Activated naive CD8-positive, alpha-beta T cell treated with anti-CD3 and anti-CD28 coated beads, Interleukin-2, amount 10 ng/mL, durations not matched to agents 7 days and 5 days (primary cell): ENCODE data around the gene PLPPR2. TPM values are rescaled to one million over a fixed set of nuclear protein-coding genes. Genes with fewer than 3 reads are reported as not detected.

Experiments
- ATAC-seq: fragments of 150-1000 bp; cut with Tn5 transposase; one replicate; pipeline ENCODE4 v1.10.0; 2021; ENCODE audit warnings: low read depth, moderate library complexity
- POLR2A ChIA-PET: fragments of 350-600 bp; sonication (Branson Sonifier 250); formaldehyde crosslinking; loops from one replicate; lab custom pipeline; 2021; ENCODE audit warnings: antibody characterized with exemption; lab: Charles Lee
- DNase-seq: peaks from one replicate; pipeline ENCODE4 v3.0.0; 2021
- H3K27ac Mint-ChIP-seq: one replicate; pipeline ENCODE4 v1.8.0; 2022; ENCODE audit warnings: mild to moderate bottlenecking, mixed read lengths
- H3K27me3 Mint-ChIP-seq: one replicate; pipeline ENCODE4 v1.8.0; 2022; ENCODE audit warnings: mild to moderate bottlenecking, moderate library complexity, mixed read lengths
- H3K36me3 Mint-ChIP-seq: one replicate; pipeline ENCODE4 v1.8.0; 2021; ENCODE audit warnings: mild to moderate bottlenecking, mixed read lengths
- H3K4me1 Mint-ChIP-seq: one replicate; pipeline ENCODE4 v1.8.0; 2021; ENCODE audit warnings: mixed read lengths
- H3K4me3 Mint-ChIP-seq: one replicate; pipeline ENCODE4 v1.8.0; 2022; ENCODE audit warnings: mild to moderate bottlenecking, moderate library complexity, mixed read lengths
- H3K9me3 Mint-ChIP-seq: one replicate; pipeline ENCODE4 v1.8.0; 2021; ENCODE audit warnings: mixed read lengths
- total RNA-seq, 2 experiments: library from RNA; stranded (reverse); gene quantifications; one replicate each; pipeline ENCODE4 v1.2.3, GENCODE V29; 2021

PLPPR2 gene
- total RNA-seq, 2 experiments from 2014 or later = 5.5 to 6.3 TPM

DNA sequence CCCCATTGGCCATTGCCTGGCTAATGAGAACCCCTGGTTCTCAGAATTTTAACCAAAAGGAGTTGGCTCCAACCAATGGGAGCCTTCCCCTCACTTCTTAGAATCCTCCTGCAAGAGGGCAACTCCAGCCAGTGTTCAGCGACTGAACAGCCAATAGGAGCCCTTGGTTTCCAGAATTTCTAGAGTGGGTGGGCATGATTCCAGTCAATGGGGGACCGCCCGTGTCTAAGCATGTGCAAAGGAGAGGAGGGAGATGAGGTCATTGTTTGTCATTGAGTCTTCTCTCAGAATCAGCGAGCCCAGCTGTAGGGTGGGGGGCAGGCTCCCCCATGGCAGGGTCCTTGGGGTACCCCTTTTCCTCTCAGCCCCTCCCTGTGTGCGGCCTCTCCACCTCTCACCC lies 9.7 kb downstream of the PLPPR2 start:
- Mint-ChIP-seq H3K4me1 (peaks cover 1% of the 10 kb centered on the region), H3K4me3 (no peak overlapping the region), H3K9me3 (no peaks in the 10 kb centered on the region), H3K36me3 (peaks cover 1% of the 10 kb centered on the region), H3K27me3 (no peaks in the 10 kb centered on the region), H3K27ac (no peak overlapping the region)
- ATAC-seq (no peak), DNase-seq (no peak)
- POLR2A ChIA-PET = interaction anchor here (0.6 kb wide), 1 partner anchor 12 kb away, joined by 4 read pairs; no protein-coding TSS in a partner anchor

DNA sequence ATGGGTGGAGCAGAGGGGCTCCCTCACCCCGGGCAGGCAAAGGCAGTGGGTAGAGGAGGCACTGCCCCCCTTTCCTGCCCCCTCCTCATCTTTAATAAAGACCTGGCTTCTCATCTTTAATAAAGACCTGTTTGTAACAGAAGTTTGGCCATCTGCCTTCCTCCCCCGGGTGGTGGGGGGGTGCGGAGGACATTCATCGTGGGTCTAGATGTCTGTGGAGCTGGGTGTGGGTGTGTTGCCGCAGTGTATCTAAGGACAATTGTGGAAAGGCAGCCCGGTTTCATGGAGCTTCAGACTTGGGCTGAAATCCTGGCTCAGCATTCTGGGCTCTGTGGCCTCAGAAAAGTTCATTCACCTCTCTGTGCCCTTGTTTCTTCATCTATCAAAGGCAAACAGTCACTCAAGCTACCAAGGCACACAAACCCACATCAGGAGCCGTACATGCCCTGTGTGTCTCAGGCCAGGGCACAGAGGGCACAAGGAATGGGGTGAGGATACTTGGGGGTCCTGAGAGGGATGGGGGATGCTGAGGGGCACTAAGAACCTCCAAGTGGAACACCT lies 10.4 kb downstream of the PLPPR2 start:
- Mint-ChIP-seq H3K4me3 (no peak overlapping the region), H3K27ac (no peak overlapping the region), H3K4me1 (peaks cover 1% of the 10 kb centered on the region), H3K9me3 (no peaks in the 10 kb centered on the region), H3K27me3 (no peaks in the 10 kb centered on the region), H3K36me3 (peaks cover 2% of the 10 kb centered on the region)
- DNase-seq (no peak), ATAC-seq (no peak)
- POLR2A ChIA-PET = no interaction called here

DNA sequence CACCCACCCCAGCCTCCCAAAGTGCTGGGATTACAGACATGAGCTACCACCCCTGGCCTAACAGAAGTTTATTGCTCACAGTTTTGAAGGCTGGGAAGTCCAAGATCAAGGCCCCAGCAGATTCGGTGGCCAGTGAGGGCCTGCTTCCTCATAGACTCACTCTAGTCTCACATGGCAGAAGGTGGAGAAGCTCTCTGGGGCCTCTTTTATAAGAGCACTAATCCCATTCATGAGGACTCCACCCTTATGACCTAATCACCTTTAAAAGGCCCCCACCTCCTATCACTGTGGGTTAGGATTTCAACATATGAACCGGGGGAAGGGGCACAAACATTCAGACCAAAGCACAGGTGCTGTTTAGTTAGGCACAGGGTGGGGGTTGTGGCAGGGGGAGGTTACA lies 12.3 kb downstream of the PLPPR2 start:
- H3K27ac Mint-ChIP-seq = no peak overlapping the region
- ATAC-seq = no peak

DNA sequence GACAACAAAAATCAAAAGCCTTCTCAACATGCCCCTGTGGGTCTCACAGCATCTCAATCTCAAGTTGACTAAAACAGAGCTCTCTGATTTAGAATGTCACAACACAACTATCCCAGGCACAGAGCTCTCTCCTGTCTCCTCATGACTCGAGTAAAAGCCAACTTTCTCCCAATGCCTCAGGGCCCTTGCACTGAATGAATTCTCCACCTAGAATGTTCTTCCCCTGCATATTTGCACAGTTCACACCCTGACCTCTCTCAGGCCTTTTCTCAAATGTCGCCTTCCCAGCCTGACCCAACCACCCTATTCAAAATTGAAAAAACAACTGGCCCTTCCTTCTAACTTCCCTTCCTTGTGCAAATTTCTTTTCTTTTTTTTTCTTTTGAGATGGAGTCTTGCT lies 15.5 kb downstream of the PLPPR2 start:
- H3K36me3 Mint-ChIP-seq = peaks cover 5% of the 10 kb centered on the region
- H3K9me3 Mint-ChIP-seq = no peaks in the 10 kb centered on the region
- peaks cover 4% of the 10 kb centered on the region for H3K4me1 Mint-ChIP-seq
- POLR2A ChIA-PET = interaction anchor here (1.0 kb wide), 1 partner anchor 25 kb away, joined by 3 read pairs; the partner anchor contains the start of genes CCDC159 and TMEM205
- no peak overlapping the region for H3K4me3 Mint-ChIP-seq
- H3K27ac Mint-ChIP-seq = no peak overlapping the region
- ATAC-seq = no peak
- no peak for DNase-seq
- H3K27me3 Mint-ChIP-seq = no peaks in the 10 kb centered on the region

More for the DNA sequence above, 12.3 kb downstream of the PLPPR2 start:
- Mint-ChIP-seq H3K27me3 (no peaks in the 10 kb centered on the region), H3K4me3 (no peak overlapping the region), H3K36me3 (peaks cover 5% of the 10 kb centered on the region), H3K9me3 (no peaks in the 10 kb centered on the region), H3K4me1 (no peaks in the 10 kb centered on the region)
- POLR2A ChIA-PET = no interaction called here
- no peak for DNase-seq

DNA sequence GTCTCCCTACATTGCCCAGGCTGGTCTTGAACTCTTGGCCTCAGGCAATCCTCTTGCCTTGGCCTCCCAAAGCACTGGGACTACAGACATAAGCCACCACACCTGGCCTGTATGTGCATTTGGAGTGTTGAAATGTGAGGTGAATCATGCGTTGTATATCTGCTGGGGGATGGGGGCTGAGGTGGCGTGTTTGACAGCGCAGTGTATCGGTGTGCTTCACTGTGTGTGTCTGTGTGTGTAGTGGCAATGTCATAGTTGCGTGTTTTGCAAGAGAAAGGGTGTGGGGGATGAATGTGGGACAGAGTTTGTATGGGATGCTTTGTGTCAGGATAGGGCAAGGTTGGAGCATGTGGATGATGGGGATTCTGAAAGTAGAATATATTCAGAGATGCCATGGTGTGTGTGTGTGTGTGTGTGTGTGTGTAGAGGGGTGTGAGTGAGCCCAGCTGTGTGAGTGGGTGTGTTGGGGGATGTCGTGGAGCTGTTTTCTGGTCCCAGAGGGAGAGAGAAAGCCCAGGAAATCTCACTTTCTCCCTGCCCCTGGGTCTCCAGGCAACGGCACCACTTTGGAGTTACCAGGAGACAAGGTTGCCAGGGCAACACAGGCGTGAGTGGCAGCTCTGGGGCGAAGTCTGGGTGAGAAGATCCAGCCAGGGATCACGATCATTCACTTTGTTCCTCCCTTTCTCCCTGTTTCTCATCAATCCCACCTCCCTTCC lies 18.1 kb downstream of the PLPPR2 start:
- Mint-ChIP-seq H3K27ac (peak overlapping the region; percentile 17), H3K36me3 (peaks cover 10% of the 10 kb centered on the region), H3K27me3 (no peaks in the 10 kb centered on the region), H3K9me3 (no peaks in the 10 kb centered on the region), H3K4me3 (peak overlapping the region; percentile 36), H3K4me1 (peaks cover 13% of the 10 kb centered on the region)
- DNase-seq = no peak
- no peak for ATAC-seq
- POLR2A ChIA-PET = interaction anchor here (0.6 to 3.2 kb wide), 5 partner anchors 10 to 70 kb away, joined by 3 to 34 read pairs (median 10); partner anchors contain the start of genes EPOR, ODAD3 and PRKCSH

DNA sequence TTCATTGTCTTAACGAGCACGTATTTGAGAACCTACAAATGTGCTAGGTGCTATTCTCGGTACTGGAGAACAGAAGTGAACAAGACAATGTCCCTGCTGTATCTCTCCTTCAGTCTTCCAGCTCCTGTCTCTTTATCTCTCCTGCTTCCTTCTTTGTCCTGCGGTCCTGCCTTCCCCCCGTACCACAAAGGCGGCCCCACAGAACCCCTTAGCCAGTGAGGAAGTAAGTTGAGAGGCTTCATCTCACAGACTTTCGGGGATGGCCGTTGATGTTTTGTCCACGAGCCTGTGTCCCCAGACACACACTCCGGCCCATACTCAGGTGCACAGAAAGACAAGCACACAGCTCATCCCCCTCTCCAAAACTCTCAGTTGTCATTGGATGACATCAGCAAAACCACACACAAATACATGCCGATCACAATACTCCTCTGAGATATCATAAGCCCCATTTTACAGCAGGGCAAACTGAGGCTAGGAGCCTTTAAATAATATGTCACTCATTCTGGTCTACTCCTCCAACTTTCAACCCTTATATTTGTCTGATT lies 18.7 kb downstream of the PLPPR2 start:
- Mint-ChIP-seq H3K9me3 (no peaks in the 10 kb centered on the region), H3K27ac (no peak overlapping the region), H3K36me3 (peaks cover 12% of the 10 kb centered on the region), H3K27me3 (no peaks in the 10 kb centered on the region), H3K4me1 (peaks cover 13% of the 10 kb centered on the region), H3K4me3 (no peak overlapping the region)
- POLR2A ChIA-PET = interaction anchor here (0.6 to 3.2 kb wide), 15 partner anchors 10 to 503 kb away, joined by 3 to 34 read pairs (median 5); partner anchors contain the start of genes CARM1, CCDC159, EPOR and ODAD3
- ATAC-seq (no peak), DNase-seq (no peak)

DNA sequence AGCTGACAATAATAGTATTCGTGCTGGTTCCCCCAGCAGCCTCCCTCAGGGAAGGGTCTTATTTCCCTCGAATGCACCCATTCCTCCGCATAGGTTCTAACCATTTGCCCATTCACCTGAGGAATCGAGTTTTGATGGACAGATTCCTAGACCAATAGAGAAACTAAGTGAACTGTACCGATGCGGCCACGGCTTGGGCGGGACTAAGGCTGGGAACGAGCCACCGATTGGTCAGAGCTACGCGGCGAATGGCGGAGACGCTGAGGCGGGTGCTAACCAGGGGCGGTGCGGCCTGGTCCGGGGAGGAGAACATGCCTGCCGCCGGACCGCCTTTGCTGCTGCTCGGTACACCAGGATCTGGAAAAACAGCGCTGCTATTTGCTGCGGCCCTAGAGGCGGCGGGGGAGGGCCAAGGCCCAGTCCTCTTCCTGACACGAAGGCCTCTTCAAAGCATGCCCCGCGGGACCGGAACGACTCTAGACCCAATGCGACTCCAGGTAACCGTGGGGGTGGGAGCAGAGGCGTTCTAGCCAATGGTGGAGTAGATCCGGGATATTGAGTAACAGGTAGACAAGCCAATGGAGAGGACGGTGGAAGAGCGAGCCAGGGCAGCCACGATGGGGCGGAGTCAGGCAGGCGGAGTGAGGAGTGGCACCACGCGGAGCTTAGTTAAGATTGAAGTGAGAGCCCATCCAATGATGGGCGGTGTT lies 19.4 kb downstream of the PLPPR2 start, which contains the start of gene SWSAP1:
Gene SWSAP1 (plus strand): TSS at position 234 of the 710 bp plus-strand sequence. CDS start 15 bp downstream, at position 249.
- no peaks in the 10 kb centered on the region for H3K27me3 Mint-ChIP-seq
- peak; percentile 91 for ATAC-seq
- no peaks in the 10 kb centered on the region for H3K9me3 Mint-ChIP-seq
- H3K27ac Mint-ChIP-seq = no peak within 1 kb of the TSS
- H3K4me3 Mint-ChIP-seq = peak within 1 kb of the TSS; percentile 36
- peaks cover 12% of the 10 kb centered on the region for H3K36me3 Mint-ChIP-seq
- POLR2A ChIA-PET = interaction anchor here (0.6 to 3.2 kb wide), 24 partner anchors 9 to 1238 kb away, joined by 3 to 34 read pairs (median 4); partner anchors contain the start of genes CARM1, CCDC159, EPOR and ODAD3
- peaks cover 13% of the 10 kb centered on the region for H3K4me1 Mint-ChIP-seq
- DNase-seq = peak; percentile 95

DNA sequence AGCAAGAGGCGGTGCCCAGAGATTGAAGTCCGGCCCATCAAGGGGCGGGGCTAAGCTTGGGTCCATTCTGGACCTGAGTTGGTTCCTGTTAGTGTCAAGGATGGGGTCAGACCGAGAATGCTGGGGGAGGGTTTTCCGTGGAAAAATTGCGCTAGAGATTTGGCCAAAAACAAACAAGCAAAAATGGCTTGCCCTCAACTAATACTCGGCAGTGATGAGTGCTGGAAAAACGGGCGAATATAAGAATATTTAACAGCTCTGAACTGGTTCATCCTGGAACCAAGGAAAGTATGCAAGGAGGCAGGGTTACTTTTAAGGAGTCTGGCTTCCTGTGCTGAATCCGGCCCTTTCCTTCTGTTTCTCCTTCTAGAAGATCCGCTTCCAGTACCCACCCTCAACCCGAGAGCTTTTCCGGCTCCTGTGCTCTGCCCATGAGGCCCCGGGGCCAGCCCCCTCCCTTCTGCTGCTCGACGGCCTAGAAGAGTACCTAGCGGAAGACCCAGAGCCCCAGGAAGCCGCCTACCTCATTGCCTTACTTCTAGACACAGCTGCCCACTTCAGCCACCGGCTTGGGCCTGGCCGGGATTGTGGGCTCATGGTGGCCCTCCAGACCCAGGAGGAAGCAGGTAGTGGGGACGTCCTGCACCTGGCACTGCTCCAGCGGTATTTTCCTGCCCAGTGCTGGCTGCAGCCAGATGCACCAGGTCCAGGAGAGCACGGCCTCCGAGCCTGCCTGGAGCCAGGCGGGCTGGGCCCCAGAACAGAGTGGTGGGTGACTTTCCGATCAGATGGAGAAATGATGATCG lies 20.1 kb downstream of the PLPPR2 start:
- H3K9me3 Mint-ChIP-seq = no peaks in the 10 kb centered on the region
- H3K27me3 Mint-ChIP-seq = no peaks in the 10 kb centered on the region
- no peak overlapping the region for H3K27ac Mint-ChIP-seq
- H3K4me3 Mint-ChIP-seq = no peak overlapping the region
- H3K4me1 Mint-ChIP-seq = peaks cover 19% of the 10 kb centered on the region
- peak; percentile 81 for DNase-seq
- POLR2A ChIA-PET = interaction anchor here (0.6 to 3.2 kb wide), 24 partner anchors 8 to 1237 kb away, joined by 3 to 34 read pairs (median 4); partner anchors contain the start of genes CARM1, CCDC159, EPOR and ODAD3
- peak; percentile 57 for ATAC-seq
- peaks cover 14% of the 10 kb centered on the region for H3K36me3 Mint-ChIP-seq

DNA sequence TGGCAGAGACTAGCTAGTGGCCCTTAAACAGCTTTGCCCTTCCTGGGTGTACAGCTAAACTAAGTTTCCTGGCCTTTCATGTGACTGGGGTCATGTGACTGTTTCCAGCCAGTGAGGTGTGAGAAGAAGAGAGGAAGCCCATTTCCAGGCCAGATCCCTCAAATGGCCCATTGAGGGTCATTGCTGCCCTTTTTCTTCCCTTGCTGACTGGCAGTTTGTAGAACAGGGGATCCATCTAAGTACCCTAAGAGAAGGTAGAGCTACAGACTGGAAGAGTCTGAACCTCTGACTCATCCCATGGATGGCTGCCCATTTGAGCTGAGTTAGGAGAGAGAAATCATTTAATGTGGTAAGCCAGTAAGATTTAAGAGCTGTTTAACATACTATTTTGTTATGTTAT lies 22.0 kb downstream of the PLPPR2 start:
- no peaks in the 10 kb centered on the region for H3K27me3 Mint-ChIP-seq
- H3K4me1 Mint-ChIP-seq = peaks cover 26% of the 10 kb centered on the region
- ATAC-seq = no peak
- peaks cover 10% of the 10 kb centered on the region for H3K36me3 Mint-ChIP-seq
- POLR2A ChIA-PET = interaction anchor here (0.6 to 3.2 kb wide), 6 partner anchors 12 to 106 kb away, joined by 3 to 15 read pairs (median 4); partner anchors contain the start of genes ODAD3, PRKCSH and RAB3D
- H3K27ac Mint-ChIP-seq = no peak overlapping the region
- no peaks in the 10 kb centered on the region for H3K9me3 Mint-ChIP-seq
- DNase-seq = no peak
- H3K4me3 Mint-ChIP-seq = peak overlapping the region; percentile 75

DNA sequence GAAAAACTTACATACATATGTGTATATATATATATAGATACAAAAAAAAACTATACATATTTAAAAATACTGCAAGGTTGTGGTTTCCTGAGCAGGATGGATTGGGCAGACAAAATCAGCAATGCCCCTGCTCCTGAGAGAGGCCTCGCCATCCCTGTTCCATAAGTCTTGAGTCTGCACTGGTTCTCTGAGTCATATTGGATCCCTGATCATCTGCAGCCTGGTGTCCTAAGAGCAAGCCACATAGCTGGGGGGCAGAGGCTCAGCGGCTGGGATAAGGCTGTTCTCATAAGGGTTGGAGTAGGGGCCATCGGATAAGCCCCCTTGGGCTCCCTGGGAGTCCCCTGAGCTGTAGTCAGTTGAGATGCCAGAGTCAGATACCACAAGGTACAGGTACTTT lies 22.5 kb downstream of the PLPPR2 start:
- peak overlapping the region; percentile 47 for H3K27ac Mint-ChIP-seq
- H3K9me3 Mint-ChIP-seq = no peaks in the 10 kb centered on the region
- POLR2A ChIA-PET = interaction anchor here (1.1 to 1.4 kb wide), 2 partner anchors 38 to 105 kb away, joined by 3 read pairs; partner anchors contain the start of gene RAB3D
- DNase-seq (no peak), ATAC-seq (no peak)
- H3K27me3 Mint-ChIP-seq = peaks cover 2% of the 10 kb centered on the region
- peaks cover 10% of the 10 kb centered on the region for H3K36me3 Mint-ChIP-seq
- peaks cover 30% of the 10 kb centered on the region for H3K4me1 Mint-ChIP-seq
- no peak overlapping the region for H3K4me3 Mint-ChIP-seq

DNA sequence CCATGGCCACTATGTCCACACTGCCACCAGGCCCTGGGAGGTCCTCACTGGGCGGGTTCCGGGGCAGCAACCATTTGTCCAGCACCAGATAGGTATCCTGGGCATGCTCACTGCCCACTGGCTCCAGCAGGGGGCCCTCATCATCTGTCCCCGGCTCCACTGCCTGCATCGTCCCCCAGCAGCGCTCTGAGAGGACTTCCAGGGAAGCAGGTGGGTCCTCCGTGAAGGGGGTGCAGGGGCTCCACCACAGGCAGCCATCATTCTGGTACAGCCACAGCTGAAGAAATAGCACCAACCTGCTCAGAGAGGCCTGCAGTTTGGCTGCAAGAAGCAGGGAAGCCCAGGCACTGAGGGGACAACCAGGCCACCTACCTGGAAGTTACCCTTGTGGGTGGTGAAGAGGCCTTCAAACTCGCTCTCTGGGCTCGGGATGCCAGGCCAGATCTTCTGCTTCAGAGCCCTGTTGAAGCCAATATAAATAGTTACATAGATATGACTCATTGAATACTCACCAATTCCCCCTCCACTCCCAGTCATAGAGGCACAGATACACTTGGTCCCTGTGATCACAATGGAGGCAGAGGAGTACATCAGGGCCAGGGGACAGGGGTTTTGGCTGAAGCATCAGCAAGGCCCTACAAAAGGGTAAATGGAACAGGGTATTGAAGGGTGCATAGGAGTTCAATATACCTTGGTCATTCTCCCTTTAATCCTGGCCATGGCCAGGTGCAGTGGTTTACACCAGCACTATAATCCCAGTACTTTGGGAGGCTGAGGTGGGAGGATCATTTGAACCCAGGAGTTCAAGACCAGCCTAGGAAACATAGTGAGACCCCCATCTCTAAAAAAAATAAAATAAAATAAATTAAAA lies 23.3 kb downstream of the PLPPR2 start:
- peaks cover 10% of the 10 kb centered on the region for H3K36me3 Mint-ChIP-seq
- no peaks in the 10 kb centered on the region for H3K9me3 Mint-ChIP-seq
- POLR2A ChIA-PET = interaction anchor here (0.7 kb wide), 1 partner anchor 102 kb away, joined by 3 read pairs; no protein-coding TSS in a partner anchor
- DNase-seq (peak; percentile 48), ATAC-seq (no peak)
- H3K27ac Mint-ChIP-seq = no peak overlapping the region
- H3K4me1 Mint-ChIP-seq = peaks cover 29% of the 10 kb centered on the region
- H3K4me3 Mint-ChIP-seq = no peak overlapping the region
- H3K27me3 Mint-ChIP-seq = peaks cover 7% of the 10 kb centered on the region
